ENCODE measurements around the gene MYO5A. TPM values are rescaled to one million over a fixed set of nuclear protein-coding genes. Genes with fewer than 3 reads are reported as not detected.

The MYO5A gene
- total and polyA plus RNA-seq, 10 of the 15 experiments (the other 5 are each of a cell fraction or from before 2014, with no cell fraction given): 4.2 to 42.9 (median 31.1) TPM

GRCh38 chr15:52464478-52464877 lies 64.2 kb downstream of the MYO5A start (continued):
- TF ChIP-seq ZNF687 (IDR thresholded peaks at IDR 0.05) (peak; percentile 65), IKZF1 (conservative IDR thresholded peaks at IDR 0.05) (peak; percentile 85), BHLHE40 (IDR thresholded peaks at IDR 0.05; ENCODE audit: borderline replicate concordance in 1 of 2, low read depth in 2 of 2, low read length in 1 of 2) (peak; percentile 86 to 87), DPF2 (IDR thresholded peaks at IDR 0.05) (peak; percentile 65), NR2C1 (IDR thresholded peaks at IDR 0.05) (no peak), SIX5 (IDR thresholded peaks at IDR 0.05; ENCODE audit: low read depth, low read length, severe bottlenecking) (no peak)

- no peak for FAIRE-seq
- Histone ChIP-seq H3K4me3 (peak overlapping the region; percentile 13; the same call in 1 of the 2 replicates), H3K9ac (ENCODE audit: control insufficient read depth, insufficient read depth, low read length) (peak overlapping the region; percentile 62), H3K9me3 (replicated peaks; ENCODE audit: control insufficient read depth, insufficient read depth, low read length) (peaks cover 4% of the 10 kb centered on the region; the same call in 2 of the 3 replicates), H3K4me1 (ENCODE audit: control insufficient read depth, insufficient read depth, low read length) (peaks cover 47% of the 10 kb centered on the region), H4K20me1 (ENCODE audit: control insufficient read depth, insufficient read depth) (no peaks in the 10 kb centered on the region), H3K79me2 (ENCODE audit: control insufficient read depth, insufficient read depth, low read length) (peaks cover 38% of the 10 kb centered on the region), H3K27ac (ENCODE audit: control insufficient read depth, insufficient read depth) (peak overlapping the region; percentile 99), H3K36me3 (ENCODE audit: control insufficient read depth in 2 of 2, insufficient read depth in 2 of 2, low read length in 1 of 2) (no peaks in the 10 kb centered on the region), H3K27me3 (replicated peaks in 1 of 2; ENCODE audit: control insufficient read depth in 2 of 2, insufficient read depth in 2 of 2, low read length in 1 of 2) (no peaks in the 10 kb centered on the region), H2AFZ (ENCODE audit: control insufficient read depth, low read depth, low read length) (peak overlapping the region; percentile 13), H3K4me2 (ENCODE audit: control insufficient read depth, insufficient read depth) (peak overlapping the region; percentile 83)
- WGBS (ENCODE audit: insufficient coverage, insufficient replicate concordance, low lambda C conversion rate, missing lambda C conversion rate): 56% methylated on average over 3 of the region's 3 CpGs
- CTCF ChIA-PET: interaction anchor here (0.7 to 5.5 kb wide), 23 partner anchors 18 to 444 kb away, joined by 3 to 98 read pairs (median 5); partner anchors contain the start of gene MYO5A
- POLR2A ChIA-PET: interaction anchor here (0.7 to 1.4 kb wide), 2 partner anchors 132 to 202 kb away, joined by 4 read pairs; no protein-coding TSS in a partner anchor
- in situ Hi-C loops (cut with MboI): no loop called here
- no peak for DNase-seq (ENCODE audit: low read depth, low spot score)
- intact Hi-C loops (cut with micrococcal nuclease; ENCODE audit: unreplicated experiment): loop anchor here (10.0 kb wide), 1 partner anchor 211 kb away; the partner anchor contains the start of gene ATOSA
- RAD21 ChIA-PET (ENCODE audit: unreplicated experiment): interaction anchor here (0.8 to 5.3 kb wide), 28 partner anchors 14 to 280 kb away, joined by 3 to 59 read pairs (median 5); partner anchors contain the start of gene MYO5A
- ATAC-seq: peak; percentile 9
- BruUV-seq (replicated peaks): no TSS peak
- SMC1A ChIA-PET (ENCODE audit: uncharacterized antibody, unreplicated experiment): interaction anchor here (0.9 to 5.4 kb wide), 32 partner anchors 8 to 271 kb away, joined by 3 to 81 read pairs (median 4); partner anchors contain the start of genes ARPP19 and ATOSA
- TF ChIP-seq SREBF1 (IDR thresholded peaks at IDR 0.05; ENCODE audit: low read length) (no peak), RFX5 (IDR thresholded peaks at IDR 0.05; ENCODE audit: low read depth, low read length) (no peak), EZH2 (IDR thresholded peaks at IDR 0.05; ENCODE audit: borderline replicate concordance, control insufficient read depth, low read depth, low read length) (no peak), SUPT20H (IDR thresholded peaks at IDR 0.05; ENCODE audit: borderline replicate concordance, control insufficient read depth, low read depth, low read length) (no peak)
Observed at GRCh38 chr15:52464040-52464439, 64.6 kb downstream of the MYO5A start.
